Neural progenitor cell (in vitro differentiated cells): ENCODE results near the gene GSTM4.
"Not testable (repeated sequence)": the region's sequence is repeated elsewhere in the genome, so short reads cannot be mapped to it uniquely, and the experiment has no call there.

Experiments
- EZH2 ChIP-seq: fragments of 200-600 bp; sonication (generic); IDR thresholded peaks from 2 replicates; pipeline ENCODE4 v1.6.1; 2017; ENCODE audit warnings: antibody characterized with exemption, mild to moderate bottlenecking, moderate library complexity
- EZH2phosphoT487 ChIP-seq: fragments of 200-600 bp; sonication (generic); IDR thresholded peaks from 2 replicates; pipeline ENCODE4 v1.6.1; 2017; ENCODE audit warnings: antibody characterized with exemption
- TF ChIP-seq, protein P1 (sequence below): fragments of 200-600 bp; sonication (generic); IDR thresholded peaks from 2 replicates; pipeline ENCODE4 v1.5.1; 2017; ENCODE audit warnings: antibody characterized with exemption, mild to moderate bottlenecking

DNA sequence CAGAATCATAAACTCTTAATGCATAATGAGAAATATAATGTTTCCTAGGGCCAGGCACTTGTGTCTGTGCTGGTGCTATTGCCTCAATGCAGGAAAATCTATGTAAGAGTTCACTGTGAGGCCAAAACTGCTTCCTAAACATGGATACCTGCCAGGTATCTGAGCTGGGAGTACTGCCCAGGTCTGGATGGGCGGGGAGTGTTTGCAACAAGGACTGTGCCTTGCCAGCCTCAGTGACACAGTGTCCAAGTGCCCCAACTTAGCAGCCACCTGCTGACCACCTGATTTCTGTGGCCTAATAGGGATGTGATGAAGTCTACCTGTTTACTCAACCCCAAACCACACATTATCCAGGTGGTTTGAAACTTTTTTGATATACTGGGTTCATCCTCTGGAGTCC, 29.5 kb downstream of the GSTM4 start:
- TF ChIP-seq, protein P1, sequence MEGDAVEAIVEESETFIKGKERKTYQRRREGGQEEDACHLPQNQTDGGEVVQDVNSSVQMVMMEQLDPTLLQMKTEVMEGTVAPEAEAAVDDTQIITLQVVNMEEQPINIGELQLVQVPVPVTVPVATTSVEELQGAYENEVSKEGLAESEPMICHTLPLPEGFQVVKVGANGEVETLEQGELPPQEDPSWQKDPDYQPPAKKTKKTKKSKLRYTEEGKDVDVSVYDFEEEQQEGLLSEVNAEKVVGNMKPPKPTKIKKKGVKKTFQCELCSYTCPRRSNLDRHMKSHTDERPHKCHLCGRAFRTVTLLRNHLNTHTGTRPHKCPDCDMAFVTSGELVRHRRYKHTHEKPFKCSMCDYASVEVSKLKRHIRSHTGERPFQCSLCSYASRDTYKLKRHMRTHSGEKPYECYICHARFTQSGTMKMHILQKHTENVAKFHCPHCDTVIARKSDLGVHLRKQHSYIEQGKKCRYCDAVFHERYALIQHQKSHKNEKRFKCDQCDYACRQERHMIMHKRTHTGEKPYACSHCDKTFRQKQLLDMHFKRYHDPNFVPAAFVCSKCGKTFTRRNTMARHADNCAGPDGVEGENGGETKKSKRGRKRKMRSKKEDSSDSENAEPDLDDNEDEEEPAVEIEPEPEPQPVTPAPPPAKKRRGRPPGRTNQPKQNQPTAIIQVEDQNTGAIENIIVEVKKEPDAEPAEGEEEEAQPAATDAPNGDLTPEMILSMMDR: not testable (repeated sequence)
- not testable (repeated sequence) for TF ChIP-seq EZH2phosphoT487, EZH2
